ENCODE measurements around the gene HYAL1.

HYAL1 gene

DNA sequence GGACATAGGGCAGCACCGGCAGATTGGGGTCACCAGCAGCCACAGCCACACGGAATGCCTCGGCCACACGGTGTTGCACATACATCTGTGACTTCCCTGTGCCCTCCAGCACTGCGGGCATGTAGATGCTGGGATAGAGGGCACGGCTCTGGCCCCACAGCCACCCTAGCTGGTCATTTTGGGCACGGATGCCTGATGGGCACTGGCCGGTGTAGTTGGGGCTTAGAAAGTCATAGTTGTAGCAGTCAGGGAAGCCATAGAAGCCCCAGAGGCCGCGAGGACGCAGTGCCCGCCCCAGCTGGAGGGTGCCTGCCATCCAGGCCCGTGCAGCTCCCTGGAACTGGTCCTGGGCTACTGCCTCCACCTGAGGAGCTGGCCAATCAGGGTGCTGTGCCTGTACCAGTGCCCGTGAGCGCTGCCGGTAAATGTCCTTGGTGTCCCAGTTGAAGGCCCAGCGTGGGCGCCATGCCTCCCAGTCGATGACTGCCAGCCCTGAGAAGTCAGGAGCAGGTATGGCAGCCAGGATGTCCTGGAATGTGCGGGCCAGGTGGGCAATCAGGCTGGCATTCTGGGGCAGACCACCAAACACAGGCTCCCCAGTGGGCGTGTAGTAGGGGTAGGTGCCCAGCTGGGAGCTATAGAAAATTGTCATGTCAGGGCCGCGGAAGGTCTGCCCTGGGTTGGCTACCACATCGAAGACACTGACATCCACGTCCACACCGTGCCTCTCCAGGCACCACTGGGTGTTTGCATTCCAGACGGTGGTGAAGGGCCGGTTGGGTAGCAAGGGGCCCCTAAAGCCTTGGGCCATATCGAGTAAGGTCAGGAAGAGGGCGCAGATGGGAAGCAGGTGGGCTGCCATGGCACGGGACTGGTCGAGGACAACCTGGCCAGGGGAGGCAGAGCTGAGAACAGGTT is 1.0 kb downstream of the HYAL1 start:
- TF ChIP-seq, protein P1, sequence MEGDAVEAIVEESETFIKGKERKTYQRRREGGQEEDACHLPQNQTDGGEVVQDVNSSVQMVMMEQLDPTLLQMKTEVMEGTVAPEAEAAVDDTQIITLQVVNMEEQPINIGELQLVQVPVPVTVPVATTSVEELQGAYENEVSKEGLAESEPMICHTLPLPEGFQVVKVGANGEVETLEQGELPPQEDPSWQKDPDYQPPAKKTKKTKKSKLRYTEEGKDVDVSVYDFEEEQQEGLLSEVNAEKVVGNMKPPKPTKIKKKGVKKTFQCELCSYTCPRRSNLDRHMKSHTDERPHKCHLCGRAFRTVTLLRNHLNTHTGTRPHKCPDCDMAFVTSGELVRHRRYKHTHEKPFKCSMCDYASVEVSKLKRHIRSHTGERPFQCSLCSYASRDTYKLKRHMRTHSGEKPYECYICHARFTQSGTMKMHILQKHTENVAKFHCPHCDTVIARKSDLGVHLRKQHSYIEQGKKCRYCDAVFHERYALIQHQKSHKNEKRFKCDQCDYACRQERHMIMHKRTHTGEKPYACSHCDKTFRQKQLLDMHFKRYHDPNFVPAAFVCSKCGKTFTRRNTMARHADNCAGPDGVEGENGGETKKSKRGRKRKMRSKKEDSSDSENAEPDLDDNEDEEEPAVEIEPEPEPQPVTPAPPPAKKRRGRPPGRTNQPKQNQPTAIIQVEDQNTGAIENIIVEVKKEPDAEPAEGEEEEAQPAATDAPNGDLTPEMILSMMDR (conservative IDR thresholded peaks at IDR 0.05; ENCODE audit: low read length), result no peak

DNA sequence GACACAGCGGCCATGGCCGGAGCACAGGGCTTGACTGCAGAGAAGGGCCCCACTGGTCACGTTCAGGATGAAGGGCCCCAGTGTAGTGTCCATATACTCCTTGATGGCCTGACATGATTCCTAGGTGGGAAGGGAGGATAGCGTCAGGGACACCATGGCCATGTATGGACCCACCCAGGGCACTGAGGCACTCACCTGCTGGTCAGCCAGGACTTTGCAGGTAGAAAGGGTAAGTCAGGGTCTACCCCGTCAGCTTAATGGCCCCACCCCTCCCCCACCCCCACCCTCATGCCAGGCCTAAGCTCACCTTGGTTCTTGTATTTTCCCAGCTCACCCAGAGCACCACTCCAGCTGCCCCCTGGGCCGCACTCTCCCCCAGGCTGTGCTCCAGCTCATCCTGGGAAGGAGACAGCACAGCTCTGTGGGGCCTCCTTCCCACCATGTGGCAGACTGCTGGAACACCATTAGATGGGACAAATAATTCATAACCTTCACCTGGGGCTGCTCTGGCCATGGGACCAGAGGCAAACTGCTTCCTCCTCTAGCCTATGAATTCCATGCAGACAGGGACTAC is 2.6 kb downstream of the HYAL1 start:
- no peak overlapping the region for H3K4me3 ChIP-seq (ENCODE audit: low read length)
- TF ChIP-seq, protein P1 (conservative IDR thresholded peaks at IDR 0.05; ENCODE audit: low read length), result no peak
- no peak for DNase-seq (ENCODE audit: low read depth)

More for the DNA sequence above, 1.0 kb downstream of the HYAL1 start:
- H3K4me3 ChIP-seq (ENCODE audit: low read length), result no peak overlapping the region
- no peak for DNase-seq (ENCODE audit: low read depth)

DNA sequence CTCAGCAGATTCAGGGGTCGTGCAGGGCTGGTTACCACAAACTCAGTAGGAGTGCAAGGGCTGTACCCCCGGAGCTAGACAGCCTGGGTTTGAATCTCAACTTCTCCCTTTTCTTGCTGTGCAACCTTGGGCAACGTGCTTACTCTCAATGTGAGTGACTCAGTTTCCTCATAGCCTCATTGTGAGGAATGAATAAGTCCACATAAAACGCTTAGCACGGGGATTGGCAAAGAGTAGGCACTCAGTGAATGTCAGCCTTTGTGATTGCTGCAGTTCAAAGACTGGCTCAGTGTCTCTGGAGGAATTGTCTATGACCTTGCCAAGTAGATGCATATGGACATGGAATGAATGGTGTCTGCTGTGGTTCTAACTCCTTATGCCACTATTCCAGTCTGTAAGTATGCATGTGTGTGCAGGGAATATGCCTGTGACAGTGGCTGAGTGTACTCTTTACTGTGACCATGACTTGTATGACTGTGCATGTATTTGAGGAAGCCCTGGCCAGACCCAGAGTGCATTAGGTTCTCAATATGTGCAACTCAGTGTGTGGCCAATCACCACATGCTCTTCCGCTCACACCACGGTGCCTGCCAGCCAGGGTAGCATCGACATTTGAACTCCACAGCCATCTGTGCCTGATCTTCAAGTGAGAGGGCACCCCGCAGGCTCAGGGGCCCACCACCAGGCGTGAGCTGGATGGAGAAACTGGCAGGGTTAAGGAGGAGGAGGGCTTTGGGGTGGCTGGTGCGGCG is 3.3 kb downstream of the HYAL1 start:
- H3K4me3 ChIP-seq (ENCODE audit: low read length), result peak overlapping the region; percentile 70
- TF ChIP-seq, protein P1 (conservative IDR thresholded peaks at IDR 0.05; ENCODE audit: low read length), result no peak
- DNase-seq (ENCODE audit: low read depth), result peak; percentile 76

DNA sequence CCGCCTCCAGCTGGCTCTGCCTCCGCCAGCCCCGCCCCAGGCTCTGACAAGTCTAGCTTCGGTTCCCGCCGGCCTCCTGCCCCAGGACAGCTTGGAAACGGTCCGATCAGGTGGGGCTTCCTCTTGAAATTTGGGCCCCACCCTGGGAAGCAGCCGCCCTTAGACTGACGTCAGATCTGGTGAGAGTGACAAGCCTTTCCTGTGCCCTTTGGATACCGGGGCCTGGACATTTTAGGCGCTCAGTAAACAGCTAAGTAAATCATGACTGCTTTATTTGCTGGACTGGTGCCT is 3.8 kb downstream of the HYAL1 start:
- TF ChIP-seq, protein P1 (conservative IDR thresholded peaks at IDR 0.05; ENCODE audit: low read length), result no peak
- no peak for DNase-seq (ENCODE audit: low read depth)
- peak overlapping the region; percentile 70 for H3K4me3 ChIP-seq (ENCODE audit: low read length)

DNA sequence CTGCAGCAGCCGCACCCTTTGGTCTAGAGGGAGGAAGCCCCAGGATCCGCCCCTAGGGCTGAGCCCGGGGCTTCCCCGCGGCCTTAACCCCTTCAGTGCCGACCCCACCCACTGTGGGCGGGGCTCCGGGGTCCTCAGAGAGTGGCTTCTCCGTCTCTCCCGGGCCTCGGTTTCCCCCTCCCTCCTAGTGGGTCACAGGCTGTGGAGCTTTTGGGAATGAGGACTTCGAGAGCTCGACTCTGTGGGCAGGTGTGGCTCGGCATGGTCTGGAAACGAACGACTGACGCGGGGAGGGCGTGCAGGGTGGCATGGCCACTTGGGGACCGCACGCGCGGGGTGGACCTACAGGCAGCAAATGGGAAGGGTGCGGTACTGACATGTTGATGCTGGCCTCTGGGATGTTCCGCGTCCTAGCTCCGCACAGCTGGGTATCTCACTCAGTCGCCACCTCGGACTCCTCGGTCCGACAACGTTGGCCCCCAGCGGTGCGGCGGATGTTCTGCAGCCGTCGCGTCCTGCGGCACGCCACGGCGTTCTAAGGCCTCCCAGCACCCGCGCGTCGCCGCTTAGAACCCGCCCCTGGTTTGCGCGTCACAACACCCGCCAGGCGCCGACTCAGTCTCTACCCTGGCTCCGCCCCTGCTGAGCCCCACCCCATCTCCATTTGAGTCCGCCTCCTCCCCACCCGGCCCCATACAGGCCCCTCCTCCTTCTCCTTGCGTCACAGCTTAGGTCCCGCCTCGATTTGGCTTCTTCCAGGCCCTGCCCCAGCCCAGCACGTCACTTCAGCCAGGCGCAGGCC is 4.3 kb downstream of the HYAL1 start, which contains the start of the genes HYAL3 and NAA80:
Gene HYAL3, minus strand, starts transcription at position 570 of the 802 bp plus-strand sequence. CDS start 3,803 bp downstream, outside the sequence.
Gene NAA80, minus strand, starts transcription at position 570 of the 802 bp plus-strand sequence. CDS start 1,942 bp downstream, outside the sequence.
- H3K4me3 ChIP-seq (ENCODE audit: low read length), result peak within 1 kb of the TSS; percentile 97
- TF ChIP-seq, protein P1 (conservative IDR thresholded peaks at IDR 0.05; ENCODE audit: low read length), result peak; percentile 27
- DNase-seq (ENCODE audit: low read depth), result peak; percentile 99

DNA sequence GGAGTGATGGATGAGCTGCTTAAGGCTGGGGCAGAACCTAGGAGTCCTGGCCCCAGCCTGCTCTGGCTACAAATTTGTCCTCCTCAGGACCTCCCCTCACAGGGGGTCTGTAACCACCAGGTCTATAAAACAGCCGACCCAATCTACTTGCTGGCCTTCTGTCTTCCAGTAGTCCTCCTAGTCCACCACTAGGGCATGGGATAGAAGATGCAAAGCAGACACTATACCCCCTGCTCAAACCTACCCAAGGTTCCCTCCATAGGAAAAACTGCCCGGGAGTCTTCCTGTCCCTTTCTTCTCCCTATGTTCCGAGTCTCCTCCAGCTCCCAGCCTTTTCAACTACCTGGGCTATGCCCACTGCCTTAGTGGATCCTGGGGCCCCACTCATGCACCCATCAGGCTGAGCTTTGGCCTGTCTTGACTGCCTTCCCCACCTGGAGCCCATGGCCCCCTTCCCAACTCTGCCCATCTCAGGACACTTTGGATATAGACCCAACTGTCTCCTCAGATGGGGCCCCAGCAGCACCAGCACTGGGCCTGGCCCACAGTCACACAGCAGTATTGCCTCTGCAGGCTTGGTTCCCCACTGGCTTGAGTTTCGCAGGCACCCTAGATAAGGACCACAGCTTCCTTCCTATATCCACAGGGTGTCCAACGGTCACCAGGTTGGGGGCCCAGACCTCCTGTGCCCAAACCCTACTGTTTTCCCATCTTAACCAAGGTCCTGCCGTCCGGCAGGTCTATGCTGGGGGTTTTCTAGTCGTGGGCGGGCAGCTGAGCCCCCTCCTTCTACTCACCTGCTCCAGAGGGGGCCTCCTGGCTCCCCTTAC is 5.3 kb downstream of the HYAL1 start:
- DNase-seq (ENCODE audit: low read depth), result no peak
- peak overlapping the region; percentile 97 for H3K4me3 ChIP-seq (ENCODE audit: low read length)
- TF ChIP-seq, protein P1 (conservative IDR thresholded peaks at IDR 0.05; ENCODE audit: low read length), result peak; percentile 36

All from AG10803 (cell line).